NB4 (cell line): ENCODE data around the gene CFAP161.

Source experiments
- DNase-seq: peaks from one replicate; pipeline ENCODE4 v3.0.0; 2010; ENCODE audit warnings: low read depth
- H3K4me3 ChIP-seq: one replicate; pipeline ENCODE4 v1.5.1; 2011; ENCODE audit warnings: mild to moderate bottlenecking, low read depth, low read length, moderate library complexity
- CTCF ChIP-seq: IDR thresholded peaks from one replicate; pipeline ENCODE4 v1.5.1; 2012; ENCODE audit warnings: low read depth, low read length
- MAX ChIP-seq: IDR thresholded peaks from 2 replicates; pipeline ENCODE4 v1.6.1; 2011; ENCODE audit warnings: low read depth, low read length
- MYC ChIP-seq: IDR thresholded peaks from 2 replicates; pipeline ENCODE4 v1.6.1; 2011; ENCODE audit warnings: low read depth, low read length
- POLR2A ChIP-seq: IDR thresholded peaks from 2 replicates; pipeline ENCODE4 v1.6.1; 2011; ENCODE audit warnings: mild to moderate bottlenecking; ENCODE audit not compliant: insufficient read length; ENCODE audit errors: extremely low read depth

CFAP161 gene

GRCh38 chr15:81133782-81134461 is at the start of gene CFAP161:
TSS of gene CFAP161 (plus strand) at chr15:81134270. CDS start at chr15:81134330, 60 bp downstream.
- H3K4me3 ChIP-seq: no peak within 1 kb of the TSS
- TF ChIP-seq CTCF (no peak), POLR2A (no peak), MYC (no peak), MAX (no peak)
- no peak for DNase-seq

- no peak for TF ChIP-seq MYC
- TF ChIP-seq MAX: no peak
- no peak for TF ChIP-seq POLR2A
- TF ChIP-seq CTCF: no peak
- H3K4me3 ChIP-seq: no peak overlapping the region
- no peak for DNase-seq
Measured at GRCh38 chr15:81084716-81085115, 49.4 kb upstream of the CFAP161 start.

- TF ChIP-seq CTCF: no peak
- no peak overlapping the region for H3K4me3 ChIP-seq
- DNase-seq: no peak
Measured at GRCh38 chr15:81085213-81085612, 48.9 kb upstream of the CFAP161 start.

- DNase-seq: no peak
- H3K4me3 ChIP-seq: no peak overlapping the region
- TF ChIP-seq MAX (no peak), CTCF (no peak), MYC (no peak), POLR2A (no peak)
Measured at GRCh38 chr15:81085898-81086297, 48.2 kb upstream of the CFAP161 start.

- no peak for DNase-seq
- no peak overlapping the region for H3K4me3 ChIP-seq
- TF ChIP-seq POLR2A (no peak), MAX (no peak), MYC (no peak), CTCF (no peak)
Measured at GRCh38 chr15:81087066-81087465, 47.0 kb upstream of the CFAP161 start.

GRCh38 chr15:81087694-81088093 is 46.4 kb upstream of the CFAP161 start:
- TF ChIP-seq MAX (no peak), POLR2A (no peak), MYC (no peak), CTCF (no peak)
- DNase-seq: no peak
- no peak overlapping the region for H3K4me3 ChIP-seq
